HG02642 (cell line): ENCODE results near the gene SLC4A2.
"Not testable (repeated sequence)": the region's sequence is repeated elsewhere in the genome, so short reads cannot be mapped to it uniquely, and the experiment has no call there.

ENCODE experiments used
- ATAC-seq: cut with Tn5 transposase; IDR thresholded peaks from one replicate; pipeline ENCODE4 v1.9.1; 2021; ENCODE audit warnings: mild to moderate bottlenecking; ENCODE audit not compliant: unreplicated experiment, poor library complexity

Gene SLC4A2

GRCh38 chr7:151059367-151060112, at the start of gene SLC4A2:
TSS of gene SLC4A2 (plus strand) at chr7:151059589. CDS start at chr7:151061988, 2,399 bp downstream.
- peak; percentile 32 for ATAC-seq

DNA sequence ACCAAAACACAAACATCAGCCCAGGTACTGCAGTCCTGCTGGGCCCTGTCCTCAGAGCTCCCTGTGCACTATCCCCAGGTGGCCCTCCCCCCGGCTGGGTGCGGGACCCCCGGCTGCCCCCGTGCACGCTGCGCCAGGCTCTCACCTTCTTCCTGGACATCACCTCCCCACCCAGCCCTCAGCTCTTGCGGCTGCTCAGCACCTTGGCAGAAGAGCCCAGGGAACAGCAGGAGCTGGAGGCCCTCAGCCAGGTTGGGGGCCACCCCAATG, 49.4 kb upstream of the SLC4A2 start:
- no peak for ATAC-seq

DNA sequence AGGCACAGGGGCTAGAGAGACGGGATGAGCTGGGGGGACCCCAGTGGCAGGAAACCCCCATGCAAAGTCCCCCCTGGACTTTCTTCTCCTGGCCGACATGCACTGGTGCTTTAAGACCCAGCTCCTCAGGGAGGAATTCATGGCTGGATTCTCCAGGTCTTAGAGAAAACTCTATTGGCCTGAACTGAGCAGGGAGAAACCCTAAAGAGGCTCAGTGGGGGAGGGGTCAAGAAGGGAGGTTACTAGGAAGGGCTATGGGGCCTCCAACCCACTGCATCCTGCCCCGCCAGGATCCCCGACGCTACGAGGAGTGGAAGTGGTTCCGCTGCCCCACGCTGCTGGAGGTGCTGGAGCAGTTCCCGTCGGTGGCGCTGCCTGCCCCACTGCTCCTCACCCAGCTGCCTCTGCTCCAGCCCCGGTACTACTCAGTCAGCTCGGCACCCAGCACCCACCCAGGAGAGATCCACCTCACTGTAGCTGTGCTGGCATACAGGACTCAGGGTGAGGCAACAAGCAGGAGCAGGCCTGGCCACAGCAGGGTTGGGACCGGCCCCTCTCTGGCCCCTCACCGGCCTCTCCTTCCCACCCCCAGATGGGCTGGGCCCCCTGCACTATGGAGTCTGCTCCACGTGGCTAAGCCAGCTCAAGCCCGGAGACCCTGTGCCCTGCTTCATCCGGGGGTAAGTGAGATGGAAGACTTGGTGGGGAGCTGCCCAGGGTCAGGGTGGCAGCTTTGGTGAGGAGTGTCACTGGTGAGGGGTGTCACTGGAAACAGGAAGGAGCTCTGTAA, 48.9 kb upstream of the SLC4A2 start:
- no peak for ATAC-seq

- ATAC-seq = no peak
Observed at GRCh38 chr7:151011097-151011409, 48.3 kb upstream of the SLC4A2 start.

DNA sequence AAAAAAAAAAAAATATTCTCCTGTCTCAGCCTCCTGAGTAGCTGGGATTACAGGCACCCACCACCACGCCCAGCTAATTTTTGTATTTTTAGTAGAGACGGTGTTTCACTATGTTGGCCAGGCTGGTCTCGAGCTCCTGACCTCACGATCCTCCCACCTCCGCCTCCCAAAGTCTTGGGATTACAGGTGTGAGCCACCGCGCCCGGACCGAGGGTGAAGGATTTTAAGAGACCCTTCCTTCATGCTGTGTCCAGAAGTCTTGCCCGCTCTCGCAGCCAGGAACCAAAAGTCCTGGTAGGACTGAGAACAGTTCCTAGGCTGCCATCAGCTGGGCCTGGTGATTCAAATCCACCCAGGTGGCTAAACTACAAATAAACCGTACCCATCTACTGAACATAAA, 47.8 kb upstream of the SLC4A2 start:
- not testable (repeated sequence) for ATAC-seq

GRCh38 chr7:151012031-151012692, 47.2 kb upstream of the SLC4A2 start:
- ATAC-seq = no peak

DNA sequence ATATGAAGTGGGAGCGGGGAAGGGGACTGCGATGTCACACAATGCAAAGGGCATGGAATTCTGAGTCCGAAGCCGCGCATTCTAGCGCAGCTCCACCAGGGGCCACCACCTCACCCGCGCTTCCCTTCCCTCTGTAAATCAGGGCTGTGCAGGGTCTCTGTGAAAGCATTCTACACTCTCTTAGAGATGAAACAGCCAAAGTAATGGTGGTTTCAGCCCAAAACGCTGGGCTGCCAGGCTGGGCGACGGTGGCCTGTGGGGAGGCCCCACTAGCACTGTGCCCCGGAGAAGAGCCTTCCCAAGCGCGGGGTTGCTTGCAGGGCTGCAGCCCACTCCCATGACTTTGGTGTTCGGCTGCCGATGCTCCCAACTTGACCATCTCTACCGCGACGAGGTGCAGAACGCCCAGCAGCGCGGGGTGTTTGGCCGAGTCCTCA, 46.5 kb upstream of the SLC4A2 start:
- no peak for ATAC-seq

DNA sequence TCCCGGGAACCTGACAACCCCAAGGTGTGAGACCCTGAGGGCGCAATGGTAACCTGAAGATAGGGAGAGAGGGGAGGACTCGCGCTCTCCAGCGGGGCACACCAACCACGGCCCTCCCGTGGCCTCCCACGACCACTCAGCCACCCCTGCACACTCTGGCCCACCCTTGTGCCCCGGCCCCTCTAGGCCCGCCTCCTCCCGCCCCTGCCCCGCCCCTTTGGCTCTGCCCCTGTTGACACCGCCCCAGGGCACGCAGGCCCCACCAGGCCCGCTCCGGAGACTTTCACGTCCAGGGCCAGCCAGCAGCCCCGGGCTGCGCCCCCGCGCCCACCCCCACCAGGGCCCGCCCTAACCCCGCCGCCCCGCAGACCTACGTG, 46.0 kb upstream of the SLC4A2 start:
- ATAC-seq = no peak

DNA sequence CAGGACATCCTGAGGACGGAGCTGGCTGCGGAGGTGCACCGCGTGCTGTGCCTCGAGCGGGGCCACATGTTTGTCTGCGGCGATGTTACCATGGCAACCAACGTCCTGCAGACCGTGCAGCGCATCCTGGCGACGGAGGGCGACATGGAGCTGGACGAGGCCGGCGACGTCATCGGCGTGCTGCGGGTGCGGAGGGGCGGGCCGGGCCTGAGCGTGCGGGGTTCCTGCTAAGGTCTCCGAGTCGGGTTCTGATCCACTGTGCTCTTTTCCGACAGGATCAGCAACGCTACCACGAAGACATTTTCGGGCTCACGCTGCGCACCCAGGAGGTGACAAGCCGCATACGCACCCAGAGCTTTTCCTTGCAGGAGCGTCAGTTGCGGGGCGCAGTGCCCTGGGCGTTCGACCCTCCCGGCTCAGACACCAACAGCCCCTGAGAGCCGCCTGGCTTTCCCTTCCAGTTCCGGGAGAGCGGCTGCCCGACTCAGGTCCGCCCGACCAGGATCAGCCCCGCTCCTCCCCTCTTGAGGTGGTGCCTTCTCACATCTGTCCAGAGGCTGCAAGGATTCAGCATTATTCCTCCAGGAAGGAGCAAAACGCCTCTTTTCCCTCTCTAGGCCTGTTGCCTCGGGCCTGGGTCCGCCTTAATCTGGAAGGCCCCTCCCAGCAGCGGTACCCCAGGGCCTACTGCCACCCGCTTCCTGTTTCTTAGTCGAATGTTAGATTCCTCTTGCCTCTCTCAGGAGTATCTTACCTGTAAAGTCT, 45.5 kb upstream of the SLC4A2 start:
- ATAC-seq = peak; percentile 51

DNA sequence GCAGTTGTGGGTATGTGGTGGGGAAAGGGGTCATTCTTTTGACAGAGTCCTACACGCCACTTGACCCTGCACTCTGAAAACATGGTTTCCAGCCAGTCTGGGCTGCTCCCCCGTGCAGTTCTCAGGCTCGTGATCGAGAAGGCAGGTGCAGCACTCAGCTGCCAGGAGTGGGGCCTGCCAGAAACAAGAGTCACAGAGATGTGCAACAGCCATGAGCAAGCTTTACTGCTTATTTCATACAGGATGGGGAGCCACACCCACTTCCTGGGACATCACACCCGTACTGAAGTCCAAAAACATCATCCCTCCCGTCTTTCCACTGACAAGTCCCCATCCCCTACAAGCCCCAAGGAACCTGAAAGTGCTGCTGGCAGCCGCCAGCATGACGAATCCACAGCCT, 44.4 kb upstream of the SLC4A2 start:
- ATAC-seq = no peak

DNA sequence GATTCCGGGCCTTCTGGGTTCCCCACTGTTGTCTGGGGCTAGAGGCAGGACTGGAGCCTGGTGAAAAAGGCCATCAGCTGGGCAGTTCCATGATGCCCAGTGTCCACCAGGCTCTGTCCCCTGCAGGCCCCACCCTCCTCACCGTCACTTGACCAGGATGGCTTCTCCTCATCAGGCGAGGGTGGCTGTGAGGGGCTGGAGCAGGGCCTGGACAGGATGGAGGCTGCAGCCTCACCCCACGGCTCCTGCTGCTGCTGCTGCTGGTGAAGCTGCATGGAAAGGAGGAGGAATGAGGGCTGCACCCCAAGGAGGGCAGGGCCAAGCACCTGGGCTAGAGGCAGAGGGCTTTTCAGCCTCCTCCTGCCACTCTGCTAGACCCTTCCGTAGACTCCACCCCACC, 43.4 kb upstream of the SLC4A2 start:
- no peak for ATAC-seq

- no peak for ATAC-seq
Observed at GRCh38 chr7:151016505-151016904, 42.9 kb upstream of the SLC4A2 start.

DNA sequence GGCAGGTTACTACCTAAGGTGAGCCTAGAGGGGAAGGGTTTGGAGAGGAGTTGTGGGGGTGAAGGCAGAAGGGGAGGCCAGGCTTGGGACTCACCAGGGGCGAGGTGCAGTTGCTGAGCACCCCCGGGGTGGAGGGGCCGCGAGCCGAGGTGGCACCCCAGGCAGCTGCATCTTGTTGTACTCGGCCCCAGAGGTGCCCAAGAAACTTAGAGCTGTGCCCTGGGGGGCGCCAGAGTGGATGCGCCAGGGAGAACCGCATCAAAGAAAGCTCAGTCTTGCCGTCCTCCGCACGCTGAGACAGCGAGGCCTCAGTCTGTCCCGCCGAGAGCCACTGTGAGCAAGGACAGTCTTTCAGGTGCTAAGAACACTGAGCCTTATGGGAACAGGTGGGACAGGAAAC, 42.4 kb upstream of the SLC4A2 start:
- ATAC-seq = no peak

DNA sequence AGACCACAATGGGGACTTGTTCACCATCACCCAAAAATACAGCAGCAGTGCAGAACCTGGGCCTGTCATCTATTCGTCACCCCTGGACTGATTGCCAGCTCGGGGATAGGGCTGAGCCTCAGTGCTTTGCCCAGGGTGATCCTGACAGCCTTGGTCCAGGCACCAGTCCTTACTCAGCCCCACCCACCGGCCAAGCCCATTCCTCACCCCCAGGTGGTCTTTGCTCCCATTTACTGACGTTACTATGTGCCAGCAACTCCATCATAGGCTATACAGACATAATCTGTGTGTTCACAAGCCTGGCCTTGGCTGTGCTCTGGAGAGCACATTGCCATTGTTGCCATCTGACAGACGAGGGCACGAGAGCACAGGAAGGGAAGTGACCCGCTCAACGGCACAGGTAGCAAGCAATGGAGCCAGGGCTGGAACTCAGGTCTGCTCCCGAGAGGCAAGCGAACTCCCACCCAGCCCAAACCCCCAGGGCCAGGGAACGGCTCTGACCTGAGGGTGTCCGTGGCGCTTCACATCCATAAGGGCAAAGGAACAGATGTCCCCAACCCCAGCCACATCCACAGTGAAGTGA, 41.9 kb upstream of the SLC4A2 start:
- ATAC-seq = no peak

GRCh38 chr7:151017953-151018420, 41.4 kb upstream of the SLC4A2 start:
- peak; percentile 60 for ATAC-seq

DNA sequence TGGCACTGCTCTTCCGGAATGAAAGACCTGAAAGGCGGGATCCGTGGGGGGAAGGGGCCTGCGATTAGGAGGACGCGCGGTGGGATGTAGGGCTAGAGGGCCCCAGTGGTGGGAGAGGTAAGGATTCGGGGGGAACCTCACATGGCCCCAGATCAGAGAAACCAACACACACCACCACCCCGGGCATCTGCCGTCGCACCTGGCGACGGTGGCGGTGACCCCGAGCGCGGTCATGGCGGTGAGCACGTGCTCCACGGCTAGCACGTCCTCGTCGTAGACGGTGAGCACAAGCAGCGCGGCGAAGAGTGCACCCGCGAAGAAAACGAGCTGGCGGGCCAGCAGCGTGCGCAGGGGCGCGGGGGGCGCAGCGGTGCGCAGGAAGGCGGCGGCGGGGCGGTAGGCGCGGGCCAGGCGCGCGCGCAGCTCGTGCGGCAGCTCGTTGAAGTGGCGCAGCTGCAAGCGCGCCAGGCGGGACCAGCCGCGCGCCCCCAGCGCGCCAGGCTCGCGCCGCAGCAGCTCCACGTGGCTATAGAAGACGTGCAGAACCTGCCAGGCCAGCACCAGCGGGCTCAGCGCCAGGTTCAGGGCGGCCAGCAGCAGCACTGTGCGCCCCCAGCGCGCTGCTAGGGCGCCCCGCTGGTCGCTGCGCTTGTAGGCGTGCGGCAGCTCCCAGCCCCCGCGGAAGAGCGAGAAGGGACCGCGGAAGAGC, 40.8 kb upstream of the SLC4A2 start:
- ATAC-seq = no peak

- no peak for ATAC-seq
Observed at GRCh38 chr7:151019130-151019447, 40.3 kb upstream of the SLC4A2 start.

GRCh38 chr7:151020231-151020630, 39.2 kb upstream of the SLC4A2 start:
- ATAC-seq = no peak

GRCh38 chr7:151023232-151023631, 36.2 kb upstream of the SLC4A2 start:
- ATAC-seq = no peak
